C4-2B (cell line): ENCODE measurements around the gene ATXN2.
A peak's percentile ranks its signal among the peaks of the same experiment; 100 is the strongest.

Experiments used
- H3K27ac ChIP-seq: fragments of 450-650 bp; 2 replicates; pipeline ENCODE4 v1.5.1; 2017
- CTCF ChIP-seq: fragments of 450-650 bp; conservative IDR thresholded peaks from 2 replicates; pipeline ENCODE4 v1.5.1; 2017; ENCODE audit warnings: mild to moderate bottlenecking
- ZFX ChIP-seq: fragments of 450-650 bp; IDR thresholded peaks from 2 replicates; pipeline ENCODE4 v1.6.1; 2017

The ATXN2 gene

GRCh38 chr12:111445726-111446581, 153.2 kb downstream of the ATXN2 start:
- TF ChIP-seq ZFX = no peak
- TF ChIP-seq CTCF = no peak
- H3K27ac ChIP-seq = peak overlapping the region; percentile 5; the same call in 1 of the 2 replicates

- TF ChIP-seq CTCF (no peak), ZFX (no peak)
- no peak overlapping the region for H3K27ac ChIP-seq
Measured at GRCh38 chr12:111444925-111445725, 154.0 kb downstream of the ATXN2 start.

GRCh38 chr12:111444314-111444924, 154.7 kb downstream of the ATXN2 start:
- TF ChIP-seq ZFX (no peak), CTCF (no peak)
- no peak overlapping the region for H3K27ac ChIP-seq

GRCh38 chr12:111443586-111443985, 155.5 kb downstream of the ATXN2 start:
- TF ChIP-seq CTCF (no peak), ZFX (no peak)
- no peak overlapping the region for H3K27ac ChIP-seq

GRCh38 chr12:111443086-111443485, 156.0 kb downstream of the ATXN2 start:
- TF ChIP-seq ZFX (no peak), CTCF (no peak)
- no peak overlapping the region for H3K27ac ChIP-seq

- TF ChIP-seq CTCF (no peak), ZFX (no peak)
- H3K27ac ChIP-seq = no peak overlapping the region
Measured at GRCh38 chr12:111442301-111443045, 156.6 kb downstream of the ATXN2 start.
